ENCODE data around the gene TCAF1. TPM values are rescaled to one million over a fixed set of nuclear protein-coding genes. Genes with fewer than 3 reads are reported as not detected.
A peak's percentile ranks its signal among the peaks of the same experiment; 100 is the strongest.
"Not testable (repeated sequence)": the region's sequence is repeated elsewhere in the genome, so short reads cannot be mapped to it uniquely, and the experiment has no call there.

The TCAF1 gene
- total RNA-seq, 4 donors from 2014 or later = 8.6 to 38.6 (median 33.1) TPM

GRCh38 chr7:143837223-143837622, 64.8 kb downstream of the TCAF1 start:
- H3K27me3 ChIP-seq; H3K4me1 ChIP-seq; intact Hi-C loops (cut with DNase I; ENCODE audit: low total_unique reads); H3K36me3 ChIP-seq; in situ Hi-C loops (cut with MboI; ENCODE audit: low pct_ligation_motif_present in 1 of 4, low pct_unique_long_range_greater_than_20kb in 1 of 4, low sequenced_read_pairs in 3 of 4); H3K9me3 ChIP-seq: not testable (repeated sequence)
- Histone ChIP-seq H3K4me3 (peak overlapping the region in 1 of 4 donors; percentile 31), H3K27ac (peak overlapping the region in 1 of 4 donors; percentile 58)
- TF ChIP-seq CTCF (IDR thresholded peaks at IDR 0.05) = peak in 3 of 5 experiments; percentile 61 to 74 (median 67)
- WGBS, 2 donors (ENCODE audit: low coverage in 1 of 2) = 0% methylated on average over 6 of the region's 24 CpGs; no CpG with 5 or more reads in 1 of the 2 donors
- peak; percentile 94 for DNase-seq

GRCh38 chr7:143836622-143837021, 65.4 kb downstream of the TCAF1 start:
- no CpG with 5 or more reads among the region's 38 CpGs for WGBS, 2 donors (ENCODE audit: low coverage in 1 of 2)
- Histone ChIP-seq H3K4me3 (peak overlapping the region in 3 of 4 donors; percentile 23 to 48 (median 31)), H3K27ac (peak overlapping the region in 3 of 4 donors; percentile 73 to 79 (median 74))
- peak; percentile 97 for DNase-seq
- H3K9me3 ChIP-seq; H3K4me1 ChIP-seq; H3K27me3 ChIP-seq; in situ Hi-C loops (cut with MboI; ENCODE audit: low pct_ligation_motif_present in 1 of 4, low pct_unique_long_range_greater_than_20kb in 1 of 4, low sequenced_read_pairs in 3 of 4); intact Hi-C loops (cut with DNase I; ENCODE audit: low total_unique reads); H3K36me3 ChIP-seq: not testable (repeated sequence)
- TF ChIP-seq POLR2AphosphoS5 (IDR thresholded peaks at IDR 0.05) = peak in 1 of 3 donors; percentile 38

- H3K36me3 ChIP-seq; H3K4me1 ChIP-seq; intact Hi-C loops (cut with DNase I; ENCODE audit: low total_unique reads); DNase-seq; H3K27me3 ChIP-seq; in situ Hi-C loops (cut with MboI; ENCODE audit: low pct_ligation_motif_present in 1 of 4, low pct_unique_long_range_greater_than_20kb in 1 of 4, low sequenced_read_pairs in 3 of 4); H3K9me3 ChIP-seq: not testable (repeated sequence)
- WGBS, 2 donors (ENCODE audit: low coverage in 1 of 2) = no CpG with 5 or more reads among the region's 17 CpGs
- Histone ChIP-seq H3K4me3 (peak overlapping the region in 1 of 4 donors; percentile 31), H3K27ac (peak overlapping the region in 1 of 4 donors; percentile 73)
These were observed 65.9 kb downstream of the TCAF1 start for GRCh38 chr7:143836088-143836487.

GRCh38 chr7:143826578-143826977, 75.4 kb downstream of the TCAF1 start:
- H3K36me3 ChIP-seq; H3K27me3 ChIP-seq; H3K27ac ChIP-seq; H3K9me3 ChIP-seq; in situ Hi-C loops (cut with MboI; ENCODE audit: low pct_ligation_motif_present in 1 of 4, low pct_unique_long_range_greater_than_20kb in 1 of 4, low sequenced_read_pairs in 3 of 4); H3K4me3 ChIP-seq; H3K4me1 ChIP-seq; intact Hi-C loops (cut with DNase I; ENCODE audit: low total_unique reads); DNase-seq: not testable (repeated sequence)
- WGBS, 2 donors (ENCODE audit: low coverage in 1 of 2) = no CpG with 5 or more reads among the region's 5 CpGs

GRCh38 chr7:143824295-143825135, 77.5 kb downstream of the TCAF1 start:
- H3K36me3 ChIP-seq; H3K9me3 ChIP-seq; H3K27me3 ChIP-seq; H3K27ac ChIP-seq; H3K4me1 ChIP-seq; DNase-seq; intact Hi-C loops (cut with DNase I; ENCODE audit: low total_unique reads); H3K4me3 ChIP-seq; in situ Hi-C loops (cut with MboI; ENCODE audit: low pct_ligation_motif_present in 1 of 4, low pct_unique_long_range_greater_than_20kb in 1 of 4, low sequenced_read_pairs in 3 of 4): not testable (repeated sequence)
- WGBS, 2 donors (ENCODE audit: low coverage in 1 of 2) = no CpG with 5 or more reads among the region's 7 CpGs

GRCh38 chr7:143823634-143824294, 78.2 kb downstream of the TCAF1 start:
- H3K4me3 ChIP-seq; H3K27me3 ChIP-seq; H3K9me3 ChIP-seq; H3K27ac ChIP-seq; H3K4me1 ChIP-seq; intact Hi-C loops (cut with DNase I; ENCODE audit: low total_unique reads); H3K36me3 ChIP-seq; in situ Hi-C loops (cut with MboI; ENCODE audit: low pct_ligation_motif_present in 1 of 4, low pct_unique_long_range_greater_than_20kb in 1 of 4, low sequenced_read_pairs in 3 of 4); DNase-seq: not testable (repeated sequence)
- WGBS, 2 donors (ENCODE audit: low coverage in 1 of 2) = no CpG with 5 or more reads among the region's 3 CpGs

GRCh38 chr7:143821392-143822277, 80.3 kb downstream of the TCAF1 start:
- H3K4me3 ChIP-seq; H3K27ac ChIP-seq; DNase-seq; H3K9me3 ChIP-seq; H3K36me3 ChIP-seq; intact Hi-C loops (cut with DNase I; ENCODE audit: low total_unique reads); H3K27me3 ChIP-seq; H3K4me1 ChIP-seq; in situ Hi-C loops (cut with MboI; ENCODE audit: low pct_ligation_motif_present in 1 of 4, low pct_unique_long_range_greater_than_20kb in 1 of 4, low sequenced_read_pairs in 3 of 4): not testable (repeated sequence)
- no CpG with 5 or more reads among the region's 12 CpGs for WGBS, 2 donors (ENCODE audit: low coverage in 1 of 2)

DNA sequence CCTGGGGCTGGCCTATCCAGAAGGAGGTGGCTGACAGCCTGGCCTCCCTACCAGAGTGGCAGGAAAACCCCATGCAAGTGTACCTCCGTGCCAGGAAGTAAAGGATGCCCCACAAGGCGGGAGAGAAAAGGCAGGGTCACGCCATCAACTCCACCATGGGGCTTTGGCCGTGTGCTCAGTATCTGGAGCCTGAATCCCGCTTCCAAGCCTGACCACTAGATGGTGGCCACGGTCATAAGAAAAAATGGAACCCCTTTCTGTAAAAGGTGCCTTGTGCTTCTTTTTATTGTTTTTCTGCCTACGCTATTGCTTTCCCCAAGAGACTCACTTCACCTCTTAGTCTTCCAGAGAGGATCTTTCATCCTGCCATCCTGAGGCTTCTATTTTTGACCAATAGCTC, 84.1 kb downstream of the TCAF1 start:
- intact Hi-C loops (cut with DNase I; ENCODE audit: low total_unique reads); H3K4me1 ChIP-seq; H3K36me3 ChIP-seq; in situ Hi-C loops (cut with MboI; ENCODE audit: low pct_ligation_motif_present in 1 of 4, low pct_unique_long_range_greater_than_20kb in 1 of 4, low sequenced_read_pairs in 3 of 4); H3K27ac ChIP-seq; DNase-seq; H3K27me3 ChIP-seq; H3K9me3 ChIP-seq; H3K4me3 ChIP-seq: not testable (repeated sequence)
- WGBS, 2 donors (ENCODE audit: low coverage in 1 of 2) = no CpG with 5 or more reads among the region's 7 CpGs

GRCh38 chr7:143816471-143817133, 85.4 kb downstream of the TCAF1 start:
- H3K4me3 ChIP-seq; H3K27ac ChIP-seq; H3K4me1 ChIP-seq; H3K36me3 ChIP-seq; H3K9me3 ChIP-seq; DNase-seq; in situ Hi-C loops (cut with MboI; ENCODE audit: low pct_ligation_motif_present in 1 of 4, low pct_unique_long_range_greater_than_20kb in 1 of 4, low sequenced_read_pairs in 3 of 4); intact Hi-C loops (cut with DNase I; ENCODE audit: low total_unique reads); H3K27me3 ChIP-seq: not testable (repeated sequence)
- no CpG with 5 or more reads among the region's 8 CpGs for WGBS, 2 donors (ENCODE audit: low coverage in 1 of 2)

Data from transverse colon (tissue), 4 donors.